H1 (cell line): Measurements from ENCODE around the gene FCRL2. TPM values are rescaled to one million over a fixed set of nuclear protein-coding genes. Genes with fewer than 3 reads are reported as not detected.

Experiments used
- CEBPB ChIP-seq: IDR thresholded peaks from 2 replicates; pipeline ENCODE4 v1.6.1; 2012; ENCODE audit warnings: low read depth, low read length
- CTBP2 ChIP-seq: IDR thresholded peaks from 2 replicates; pipeline ENCODE4 v1.7.0; 2011; ENCODE audit warnings: borderline replicate concordance, mild to moderate bottlenecking, moderate library complexity, mixed read lengths, low read length; ENCODE audit not compliant: insufficient read depth, insufficient read length
- TBP ChIP-seq: IDR thresholded peaks from 2 replicates; pipeline ENCODE4 v1.6.1; 2011; ENCODE audit warnings: low read depth, low read length, improper control_type of control experiment
- polyA plus RNA-seq, 7 experiments: library from polyadenylated mRNA; depleted of rRNA in 3 of 7; stranded (reverse) in 5 of 7; unstranded in 2 of 7; fragments of >200 nt in 5 of 7; fragments of 200-250 nt in 2 of 7; gene quantifications; 1 replicate in 5 of 7; 2 replicates in 1 of 7; 4 replicates in 1 of 7; pipeline versions ENCODE4 v1.2.1 to v1.2.3, GENCODE V29; 2011 to 2013; ENCODE audit warnings: missing spikeins in 2 of 7, mixed read lengths in 2 of 7
- total RNA-seq: library from RNA; stranded (reverse); fragmentation: NEBNext Ultra II Directional; extraction: Animal tissue kit (Norgen Biotek cat#: 25700); gene quantifications from 2 replicates; pipeline ENCODE4 v1.2.1, GENCODE V29; 2021

Gene FCRL2
- total and polyA plus RNA-seq, 2 of the 8 experiments (the other 6 are each of a cell fraction or from before 2014, with no cell fraction given): not detected

DNA sequence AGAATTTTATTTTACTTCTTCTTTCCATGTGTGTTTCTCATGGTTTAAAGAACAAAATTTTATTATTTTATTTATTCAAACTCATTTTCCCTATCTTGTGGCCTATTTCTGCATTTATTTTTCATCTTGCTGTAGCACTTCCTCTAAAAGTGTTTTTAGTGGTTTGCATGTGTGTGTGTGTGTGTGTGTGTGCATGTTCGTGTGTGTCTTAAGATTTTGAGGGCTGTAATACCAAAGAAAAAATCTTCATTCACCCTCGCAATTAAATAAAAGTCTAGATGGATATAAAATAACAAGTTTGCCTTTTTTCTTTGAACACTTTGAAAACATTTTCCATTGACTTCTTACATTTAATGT is 51.7 kb downstream of the FCRL2 start (continued):
- no peak for TF ChIP-seq CTBP2
- TF ChIP-seq TBP: no peak
- no peak for TF ChIP-seq CEBPB
